K562 (cell line): ENCODE results near the gene DYNLL1. TPM values are rescaled to one million over a fixed set of nuclear protein-coding genes. Genes with fewer than 3 reads are reported as not detected.

ENCODE experiments used
- ATF1 ChIP-seq, 2 experiments: fragments of 450-650 bp in 1 of 2; IDR thresholded peaks; 2 replicates each; pipeline ENCODE4 v1.6.1; 2016; ENCODE audit warnings: missing compliant biosample characterization in 1 of 2, missing genetic modification characterization in 1 of 2
- BCL6 ChIP-seq: fragments of 250-450 bp; sonication (Bioruptor Pico); IDR thresholded peaks from 2 replicates; pipeline ENCODE4 v1.4.0; 2020
- KLF10 ChIP-seq: fragments of 250-450 bp; sonication (Bioruptor Pico); IDR thresholded peaks from 2 replicates; pipeline ENCODE4 v1.6.1; 2021; ENCODE audit warnings: matching md5 sums
- L3MBTL2 ChIP-seq: fragments of 450-650 bp; IDR thresholded peaks from 2 replicates; pipeline ENCODE4 v1.6.1; 2016; ENCODE audit warnings: mild to moderate bottlenecking, moderate library complexity
- MCM5 ChIP-seq: fragments of 450-650 bp; IDR thresholded peaks from 2 replicates; pipeline ENCODE4 v1.6.1; 2016; ENCODE audit warnings: low read depth
- MTA3 ChIP-seq: fragments of 450-650 bp; formaldehyde crosslinking; IDR thresholded peaks from 2 replicates; pipeline ENCODE4 v1.6.1; 2017; ENCODE audit warnings: mild to moderate bottlenecking, borderline replicate concordance
- MYC ChIP-seq, 2 experiments: fragments of 250-450 bp in 1 of 2; sonication (Bioruptor Pico) in 1 of 2; IDR thresholded peaks; 2 replicates each; pipeline versions ENCODE4 v1.5.1 to v1.6.1; 2012 to 2021; ENCODE audit warnings: low read depth in 2 of 2, borderline replicate concordance in 1 of 2, improper control_type of control experiment in 1 of 2, low read length in 1 of 2, mild to moderate bottlenecking in 1 of 2, moderate library complexity in 1 of 2
- NFYB ChIP-seq: IDR thresholded peaks from 2 replicates; pipeline ENCODE4 v1.6.1; 2011; ENCODE audit warnings: mild to moderate bottlenecking, moderate library complexity; ENCODE audit not compliant: insufficient read length; ENCODE audit errors: extremely low read depth
- SPI1 ChIP-seq: IDR thresholded peaks from 2 replicates; pipeline ENCODE4 v1.6.1; 2011; ENCODE audit warnings: low read depth, low read length, control low read depth, borderline replicate concordance
- TEAD4 ChIP-seq, 2 experiments: sonication (generic) in 1 of 2; formaldehyde crosslinking in 1 of 2; IDR thresholded peaks; 2 replicates each; pipeline versions ENCODE4 v1.6.1 to v1.8.0; 2012 to 2022; ENCODE audit warnings: borderline replicate concordance in 1 of 2, inconsistent platforms in 1 of 2, low read length in 1 of 2, mild to moderate bottlenecking in 1 of 2, missing genetic modification reagents in 1 of 2
- ZBTB33 ChIP-seq: sonication (generic); formaldehyde crosslinking; IDR thresholded peaks from 2 replicates; pipeline ENCODE4 v1.8.1; 2023; ENCODE audit warnings: mild to moderate bottlenecking, missing genetic modification reagents
- ZBTB7A ChIP-seq: IDR thresholded peaks from 2 replicates; pipeline ENCODE4 v1.6.1; 2011; ENCODE audit warnings: low read depth, mild to moderate bottlenecking, low read length, moderate library complexity, borderline replicate concordance; ENCODE audit not compliant: control insufficient read depth
- ZNF140 ChIP-seq: fragments of 250-450 bp; sonication (Bioruptor Pico); IDR thresholded peaks from 2 replicates; pipeline ENCODE4 v1.8.0; 2021; ENCODE audit warnings: moderate library complexity, mild to moderate bottlenecking, inconsistent platforms
- ZNF324 ChIP-seq: fragments of 250-450 bp; sonication (Bioruptor Pico); IDR thresholded peaks from 2 replicates; pipeline ENCODE4 v1.4.0; 2020; ENCODE audit warnings: mild to moderate bottlenecking
- polyA plus RNA-seq, 8 experiments: library from polyadenylated mRNA; depleted of rRNA in 4 of 8; stranded (reverse) in 5 of 8; unstranded in 3 of 8; fragments of >200 nt; fragmentation: Nextera tagmentation in 2 of 8; fragmentation: Illumina TruSeq in 1 of 8; extraction: Ambion mirVana in 2 of 8; extraction: Trizol in 1 of 8; gene quantifications; 2 replicates each; pipeline versions ENCODE4 v1.2.1 to v1.2.3, GENCODE V29; 2011 to 2014; ENCODE audit warnings: inconsistent platforms in 1 of 8, missing spikeins in 1 of 8
- total RNA-seq, 7 experiments: library from RNA; depleted of rRNA in 6 of 7; stranded (reverse); fragments of >200 nt in 6 of 7; fragmentation: Illumina TruSeq in 2 of 7; extraction: Trizol in 2 of 7; gene quantifications; 2 replicates each; pipeline versions ENCODE4 v1.2.1 to v1.2.3, GENCODE V29; 2011 to 2021; ENCODE audit warnings: low replicate concordance in 1 of 7
- TF ChIP-seq, protein P1 (sequence below): fragments of 450-650 bp; IDR thresholded peaks from 2 replicates; pipeline ENCODE4 v1.6.1; 2016; ENCODE audit warnings: antibody characterized with exemption
- TF ChIP-seq, protein P2 (sequence below): fragments of 250-450 bp; sonication (Bioruptor Pico); IDR thresholded peaks from 2 replicates; pipeline ENCODE4 v1.5.0; 2021
- TF ChIP-seq, protein P3 (sequence below): fragments of 200-400 bp; formaldehyde crosslinking; IDR thresholded peaks from 2 replicates; pipeline ENCODE4 v1.6.1; 2017; ENCODE audit warnings: mild to moderate bottlenecking, low read depth, low read length, moderate library complexity
- TF ChIP-seq, protein P4 (sequence below): sonication (generic); formaldehyde crosslinking; IDR thresholded peaks from 2 replicates; pipeline ENCODE4 v1.8.0; 2022; ENCODE audit warnings: mild to moderate bottlenecking, low read depth, missing genetic modification reagents

DYNLL1 gene
- total and polyA plus RNA-seq, 9 of the 15 experiments (the other 6 are each of a cell fraction or from before 2014, with no cell fraction given) = 303 to 1,112 (median 468) TPM

DNA sequence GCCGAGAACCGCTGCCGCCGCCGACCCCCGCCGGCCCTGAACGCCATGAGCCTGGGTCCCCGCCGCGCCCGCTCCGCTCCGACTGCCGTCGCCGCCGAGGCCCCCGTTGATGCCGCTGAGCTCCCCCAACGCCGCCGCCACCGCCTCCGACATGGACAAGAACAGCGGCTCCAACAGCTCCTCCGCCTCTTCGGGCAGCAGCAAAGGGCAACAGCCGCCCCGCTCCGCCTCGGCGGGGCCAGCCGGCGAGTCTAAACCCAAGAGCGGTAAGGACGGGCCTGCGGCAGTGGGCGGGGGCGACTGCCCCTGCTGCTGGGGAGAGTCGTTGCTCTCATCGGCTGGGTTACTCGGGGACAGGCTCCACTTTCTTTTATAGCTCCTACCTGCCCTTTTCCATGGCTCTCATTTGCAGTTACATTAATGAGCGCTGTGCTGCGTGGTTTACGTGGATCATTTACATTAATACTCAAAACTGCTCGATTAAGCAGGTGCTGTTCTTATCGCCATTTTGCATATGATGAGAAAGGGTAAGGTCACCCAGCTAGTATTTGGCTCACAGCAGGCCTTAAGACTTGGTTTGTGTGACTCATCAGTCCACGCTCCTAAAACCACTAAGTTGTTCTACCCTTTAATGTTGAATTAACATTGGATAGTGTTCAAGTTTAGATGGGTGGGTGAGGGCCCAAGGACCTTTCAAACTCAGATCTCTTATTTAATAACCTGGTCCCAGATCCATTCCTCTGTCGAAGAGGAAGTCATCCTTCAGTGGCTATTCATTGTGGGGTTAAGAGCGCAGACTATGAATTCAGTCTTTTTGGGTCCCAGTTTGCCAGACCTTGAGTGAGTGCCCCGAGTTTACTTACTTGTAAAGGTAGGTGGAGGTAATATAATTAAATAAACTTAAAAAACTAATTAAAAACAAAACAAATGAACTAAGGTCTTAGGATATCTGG is 39.1 kb downstream of the DYNLL1 start (continued):
- TF ChIP-seq, protein P1, sequence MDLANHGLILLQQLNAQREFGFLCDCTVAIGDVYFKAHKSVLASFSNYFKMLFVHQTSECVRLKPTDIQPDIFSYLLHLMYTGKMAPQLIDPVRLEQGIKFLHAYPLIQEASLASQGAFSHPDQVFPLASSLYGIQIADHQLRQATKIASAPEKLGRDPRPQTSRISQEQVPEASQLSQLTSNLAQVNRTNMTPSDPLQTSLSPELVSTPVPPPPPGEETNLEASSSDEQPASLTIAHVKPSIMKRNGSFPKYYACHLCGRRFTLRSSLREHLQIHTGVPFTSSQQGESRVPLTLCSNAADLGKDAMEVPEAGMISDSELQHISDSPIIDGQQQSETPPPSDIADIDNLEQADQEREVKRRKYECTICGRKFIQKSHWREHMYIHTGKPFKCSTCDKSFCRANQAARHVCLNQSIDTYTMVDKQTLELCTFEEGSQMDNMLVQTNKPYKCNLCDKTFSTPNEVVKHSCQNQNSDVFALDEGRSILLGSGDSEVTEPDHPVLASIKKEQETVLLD = no peak
- no peak for TF ChIP-seq MCM5
- TF ChIP-seq L3MBTL2 = no peak
- no peak for TF ChIP-seq NFYB
- TF ChIP-seq ZBTB33 (CRISPR knock-in tag) = no peak
- no peak for TF ChIP-seq BCL6 (CRISPR knock-in tag)
- TF ChIP-seq TEAD4 (IDR thresholded peaks at IDR 0.05; ENCODE audit: low read length) = peak; percentile 79
- no peak for TF ChIP-seq TEAD4 (CRISPR knock-in tag; IDR thresholded peaks at IDR 0.05; ENCODE audit: borderline replicate concordance)
- TF ChIP-seq ZNF324 (CRISPR knock-in tag) = no peak
- TF ChIP-seq KLF10 = no peak
- 0 out of 2 replicates have a peak, but pooled peaks have one; percentile 41 for TF ChIP-seq MTA3
- TF ChIP-seq, protein P2, sequence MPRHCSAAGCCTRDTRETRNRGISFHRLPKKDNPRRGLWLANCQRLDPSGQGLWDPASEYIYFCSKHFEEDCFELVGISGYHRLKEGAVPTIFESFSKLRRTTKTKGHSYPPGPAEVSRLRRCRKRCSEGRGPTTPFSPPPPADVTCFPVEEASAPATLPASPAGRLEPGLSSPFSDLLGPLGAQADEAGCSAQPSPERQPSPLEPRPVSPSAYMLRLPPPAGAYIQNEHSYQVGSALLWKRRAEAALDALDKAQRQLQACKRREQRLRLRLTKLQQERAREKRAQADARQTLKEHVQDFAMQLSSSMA = no peak
- TF ChIP-seq SPI1 = peak; percentile 66
- no peak for TF ChIP-seq ATF1 (CRISPR knock-in tag; IDR thresholded peaks at IDR 0.05)
- peak; percentile 15; the same call in 1 of the 2 replicates for TF ChIP-seq ATF1 (tag; IDR thresholded peaks at IDR 0.05)
- TF ChIP-seq ZBTB7A = peak; percentile 84; the same call in 1 of the 2 replicates
- TF ChIP-seq, protein P3, sequence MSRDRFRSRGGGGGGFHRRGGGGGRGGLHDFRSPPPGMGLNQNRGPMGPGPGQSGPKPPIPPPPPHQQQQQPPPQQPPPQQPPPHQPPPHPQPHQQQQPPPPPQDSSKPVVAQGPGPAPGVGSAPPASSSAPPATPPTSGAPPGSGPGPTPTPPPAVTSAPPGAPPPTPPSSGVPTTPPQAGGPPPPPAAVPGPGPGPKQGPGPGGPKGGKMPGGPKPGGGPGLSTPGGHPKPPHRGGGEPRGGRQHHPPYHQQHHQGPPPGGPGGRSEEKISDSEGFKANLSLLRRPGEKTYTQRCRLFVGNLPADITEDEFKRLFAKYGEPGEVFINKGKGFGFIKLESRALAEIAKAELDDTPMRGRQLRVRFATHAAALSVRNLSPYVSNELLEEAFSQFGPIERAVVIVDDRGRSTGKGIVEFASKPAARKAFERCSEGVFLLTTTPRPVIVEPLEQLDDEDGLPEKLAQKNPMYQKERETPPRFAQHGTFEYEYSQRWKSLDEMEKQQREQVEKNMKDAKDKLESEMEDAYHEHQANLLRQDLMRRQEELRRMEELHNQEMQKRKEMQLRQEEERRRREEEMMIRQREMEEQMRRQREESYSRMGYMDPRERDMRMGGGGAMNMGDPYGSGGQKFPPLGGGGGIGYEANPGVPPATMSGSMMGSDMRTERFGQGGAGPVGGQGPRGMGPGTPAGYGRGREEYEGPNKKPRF = no peak
- no peak for TF ChIP-seq ZNF140 (CRISPR knock-in tag)
- TF ChIP-seq, protein P4, sequence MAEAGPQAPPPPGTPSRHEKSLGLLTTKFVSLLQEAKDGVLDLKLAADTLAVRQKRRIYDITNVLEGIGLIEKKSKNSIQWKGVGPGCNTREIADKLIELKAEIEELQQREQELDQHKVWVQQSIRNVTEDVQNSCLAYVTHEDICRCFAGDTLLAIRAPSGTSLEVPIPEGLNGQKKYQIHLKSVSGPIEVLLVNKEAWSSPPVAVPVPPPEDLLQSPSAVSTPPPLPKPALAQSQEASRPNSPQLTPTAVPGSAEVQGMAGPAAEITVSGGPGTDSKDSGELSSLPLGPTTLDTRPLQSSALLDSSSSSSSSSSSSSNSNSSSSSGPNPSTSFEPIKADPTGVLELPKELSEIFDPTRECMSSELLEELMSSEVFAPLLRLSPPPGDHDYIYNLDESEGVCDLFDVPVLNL (CRISPR knock-in tag) = no peak
- TF ChIP-seq MYC (IDR thresholded peaks at IDR 0.05; ENCODE audit: low read depth, low read length) = no peak; the same call in 1 of the 2 replicates
- no peak for TF ChIP-seq MYC (CRISPR knock-in tag; IDR thresholded peaks at IDR 0.05; ENCODE audit: borderline replicate concordance, low read depth)
